LoVo (cell line): ENCODE results near the gene COL23A1.

Experiments
- DNase-seq: peaks from one replicate; pipeline ENCODE4 v3.0.0-alpha.2; 2016; ENCODE audit warnings: low spot score

Gene COL23A1

GRCh38 chr5:178474562-178475184 lies 115.5 kb downstream of the COL23A1 start:
- DNase-seq: peak; percentile 45

GRCh38 chr5:178473854-178474253 lies 116.3 kb downstream of the COL23A1 start:
- no peak for DNase-seq

GRCh38 chr5:178472138-178472537 lies 118.1 kb downstream of the COL23A1 start:
- DNase-seq: no peak

- DNase-seq: no peak
These were observed 118.5 kb downstream of the COL23A1 start for GRCh38 chr5:178471711-178472110.

- no peak for DNase-seq
These were observed 119.5 kb downstream of the COL23A1 start for GRCh38 chr5:178470760-178471025.

- no peak for DNase-seq
These were observed 120.0 kb downstream of the COL23A1 start for GRCh38 chr5:178469975-178470759.

- DNase-seq: no peak
These were observed 120.9 kb downstream of the COL23A1 start for GRCh38 chr5:178469011-178469974.

- no peak for DNase-seq
These were observed 122.0 kb downstream of the COL23A1 start for GRCh38 chr5:178468196-178468685.

- no peak for DNase-seq
These were observed 122.5 kb downstream of the COL23A1 start for GRCh38 chr5:178467568-178468195.

GRCh38 chr5:178467205-178467567 lies 123.0 kb downstream of the COL23A1 start:
- no peak for DNase-seq

- DNase-seq: no peak
These were observed 123.9 kb downstream of the COL23A1 start for GRCh38 chr5:178466342-178466741.

GRCh38 chr5:178465861-178466288 lies 124.3 kb downstream of the COL23A1 start:
- DNase-seq: no peak

- no peak for DNase-seq
These were observed 124.8 kb downstream of the COL23A1 start for GRCh38 chr5:178465228-178465860.

GRCh38 chr5:178464431-178465048 lies 125.7 kb downstream of the COL23A1 start:
- no peak for DNase-seq

- no peak for DNase-seq
These were observed 126.7 kb downstream of the COL23A1 start for GRCh38 chr5:178463321-178464155.

GRCh38 chr5:178462816-178463215 lies 127.4 kb downstream of the COL23A1 start:
- no peak for DNase-seq

GRCh38 chr5:178462076-178462475 lies 128.1 kb downstream of the COL23A1 start:
- no peak for DNase-seq

GRCh38 chr5:178461004-178461730 lies 129.0 kb downstream of the COL23A1 start:
- peak; percentile 65 for DNase-seq

- DNase-seq: no peak
These were observed 129.6 kb downstream of the COL23A1 start for GRCh38 chr5:178460598-178460997.

- DNase-seq: no peak
These were observed 130.0 kb downstream of the COL23A1 start for GRCh38 chr5:178460174-178460573.
